ENCODE data around the gene HDAC9. TPM values are rescaled to one million over a fixed set of nuclear protein-coding genes. Genes with fewer than 3 reads are reported as not detected.

The HDAC9 gene
- total RNA-seq, 1 experiment from 2014 or later, result 2.5 TPM

DNA sequence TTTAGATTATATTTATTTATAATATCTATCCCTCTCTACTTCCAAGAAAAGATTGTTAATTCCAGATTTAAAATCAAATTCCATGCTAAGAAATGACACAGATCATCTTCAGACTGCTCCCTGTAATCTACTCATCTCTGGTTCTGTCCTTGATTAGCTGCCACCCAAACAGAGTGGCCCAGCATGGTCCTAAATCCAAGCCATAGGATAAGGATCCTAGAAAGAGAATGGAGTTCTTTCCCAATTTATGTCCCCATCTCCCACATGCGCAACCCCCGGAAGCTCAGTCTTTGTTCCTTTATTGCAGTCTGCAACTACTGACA, 23.4 kb upstream of the HDAC9 start:
- H3K27me3 ChIP-seq, result no peaks in the 10 kb centered on the region
- DNase-seq, result no peak
- H3K9me3 ChIP-seq (replicated peaks), result no peaks in the 10 kb centered on the region
- no peaks in the 10 kb centered on the region for H3K36me3 ChIP-seq
- 0 out of 2 replicates have a peak, but pooled peaks cover 3% of the 10 kb centered on the region for H3K4me1 ChIP-seq
- no peak overlapping the region for H3K4me3 ChIP-seq
- no peak overlapping the region for H3K27ac ChIP-seq

DNA sequence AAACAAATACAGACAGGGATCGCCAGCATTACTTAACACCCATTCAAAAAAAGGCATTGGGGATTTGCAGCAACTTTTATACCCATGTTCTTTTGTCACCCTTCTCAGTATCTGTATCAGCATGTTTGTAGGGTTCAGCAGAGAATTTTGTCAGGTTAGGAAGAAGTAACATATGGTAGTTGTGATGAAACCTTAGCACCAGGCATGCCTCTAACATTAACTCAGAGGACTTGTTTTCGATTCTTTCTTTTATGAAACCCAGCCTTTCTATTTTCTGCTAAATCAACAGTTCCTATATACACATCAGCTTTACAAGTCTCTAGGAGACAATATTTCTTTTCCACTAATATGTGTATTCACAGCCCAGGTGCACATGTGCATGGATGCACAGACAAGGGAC, 22.4 kb upstream of the HDAC9 start:
- Histone ChIP-seq H3K9me3 (replicated peaks) (no peaks in the 10 kb centered on the region), H3K27ac (no peak overlapping the region), H3K27me3 (no peaks in the 10 kb centered on the region), H3K36me3 (no peaks in the 10 kb centered on the region), H3K4me1 (0 out of 2 replicates have a peak, but pooled peaks cover 3% of the 10 kb centered on the region), H3K4me3 (no peak overlapping the region)
- no peak for DNase-seq

DNA sequence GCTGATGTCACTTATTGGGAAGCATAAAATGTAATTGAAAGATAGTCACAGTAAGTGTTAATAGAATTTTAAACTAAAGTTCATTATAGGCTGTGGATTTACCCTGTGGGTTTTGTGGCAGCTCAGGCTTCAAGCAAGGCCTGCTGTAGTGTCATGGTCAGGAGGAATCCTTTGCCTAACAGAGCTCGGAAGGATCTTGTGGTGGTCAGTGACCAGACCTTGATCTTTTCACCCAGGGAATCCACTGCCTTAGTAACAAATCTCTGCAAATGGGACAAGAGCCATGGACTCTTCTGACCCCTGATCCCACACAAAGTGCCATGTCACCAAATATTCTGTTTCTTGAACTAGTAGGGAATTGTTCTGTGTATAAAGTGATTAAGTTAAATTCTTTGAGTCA, 20.6 kb upstream of the HDAC9 start:
- Histone ChIP-seq H3K4me1 (0 out of 2 replicates have a peak, but pooled peaks cover 3% of the 10 kb centered on the region), H3K27ac (no peak overlapping the region), H3K27me3 (no peaks in the 10 kb centered on the region), H3K36me3 (no peaks in the 10 kb centered on the region), H3K9me3 (replicated peaks) (no peaks in the 10 kb centered on the region), H3K4me3 (no peak overlapping the region)
- DNase-seq, result no peak

DNA sequence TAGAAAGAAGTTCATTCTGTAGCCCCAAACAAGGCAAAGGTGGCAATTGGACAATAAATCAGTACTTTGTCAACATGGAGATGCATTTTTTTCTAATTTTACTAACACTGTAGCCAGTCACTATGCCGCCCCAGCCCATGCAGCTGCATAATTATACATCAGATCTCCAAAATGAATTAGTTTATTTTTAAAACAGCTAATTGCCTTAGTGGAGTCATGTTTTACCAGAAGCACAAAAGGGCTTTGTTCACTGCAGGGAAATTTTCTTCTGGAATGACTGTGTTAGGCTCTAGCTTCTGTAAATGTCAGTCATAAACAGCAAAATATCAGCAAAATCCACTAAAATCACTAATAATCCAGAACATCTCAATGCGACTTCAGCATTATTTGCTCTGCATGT, 20.1 kb upstream of the HDAC9 start:
- Histone ChIP-seq H3K4me1 (0 out of 2 replicates have a peak, but pooled peaks cover 3% of the 10 kb centered on the region), H3K36me3 (no peaks in the 10 kb centered on the region), H3K4me3 (no peak overlapping the region), H3K27me3 (no peaks in the 10 kb centered on the region), H3K9me3 (replicated peaks) (no peaks in the 10 kb centered on the region), H3K27ac (no peak overlapping the region)
- no peak for DNase-seq

DNA sequence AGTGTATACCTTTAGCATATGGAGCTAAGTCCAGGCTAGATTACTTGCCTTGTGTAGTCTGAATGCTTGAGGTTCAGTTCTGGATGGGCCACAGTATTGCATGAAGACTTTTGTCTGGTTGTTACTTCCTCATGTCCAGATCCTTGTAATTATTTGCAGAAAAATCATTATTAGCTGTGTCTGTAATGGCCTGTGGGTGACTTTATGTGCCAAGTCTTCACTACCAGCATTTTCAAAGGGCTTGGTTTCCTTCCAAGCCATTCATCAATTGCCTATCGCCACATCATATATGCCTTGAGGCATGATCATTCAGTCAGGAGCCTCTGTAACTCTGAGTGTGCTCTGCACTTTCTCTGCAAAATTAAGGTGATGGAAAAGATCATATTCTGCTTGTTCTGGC, 13.8 kb upstream of the HDAC9 start:
- no peak for DNase-seq
- H3K9me3 ChIP-seq (replicated peaks), result no peaks in the 10 kb centered on the region
- no peak overlapping the region for H3K4me3 ChIP-seq
- no peaks in the 10 kb centered on the region for H3K4me1 ChIP-seq
- no peaks in the 10 kb centered on the region for H3K36me3 ChIP-seq
- no peaks in the 10 kb centered on the region for H3K27me3 ChIP-seq
- no peak overlapping the region for H3K27ac ChIP-seq

DNA sequence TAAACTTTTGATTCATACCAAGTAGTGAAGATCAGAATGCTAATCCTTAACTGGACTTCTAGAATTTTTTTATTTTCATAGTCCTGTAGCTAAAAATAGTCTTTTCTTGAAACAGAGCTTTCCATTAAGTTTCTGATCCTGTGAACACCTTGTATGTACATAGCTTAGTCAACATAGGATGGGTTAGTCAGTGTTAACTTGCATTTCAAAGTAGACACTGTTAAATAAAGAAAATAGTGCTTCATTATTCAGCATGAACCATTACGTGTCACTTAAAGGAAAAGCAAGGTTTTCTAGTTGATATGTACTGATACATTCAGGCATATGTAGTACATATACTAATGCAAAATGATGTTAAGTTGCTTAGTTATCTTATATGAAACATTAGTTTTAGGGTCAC, 7.5 kb upstream of the HDAC9 start:
- no peak overlapping the region for H3K4me3 ChIP-seq
- H3K4me1 ChIP-seq, result no peaks in the 10 kb centered on the region
- no peaks in the 10 kb centered on the region for H3K9me3 ChIP-seq (replicated peaks)
- H3K27ac ChIP-seq, result no peak overlapping the region
- H3K27me3 ChIP-seq, result no peaks in the 10 kb centered on the region
- no peaks in the 10 kb centered on the region for H3K36me3 ChIP-seq
- DNase-seq, result no peak

DNA sequence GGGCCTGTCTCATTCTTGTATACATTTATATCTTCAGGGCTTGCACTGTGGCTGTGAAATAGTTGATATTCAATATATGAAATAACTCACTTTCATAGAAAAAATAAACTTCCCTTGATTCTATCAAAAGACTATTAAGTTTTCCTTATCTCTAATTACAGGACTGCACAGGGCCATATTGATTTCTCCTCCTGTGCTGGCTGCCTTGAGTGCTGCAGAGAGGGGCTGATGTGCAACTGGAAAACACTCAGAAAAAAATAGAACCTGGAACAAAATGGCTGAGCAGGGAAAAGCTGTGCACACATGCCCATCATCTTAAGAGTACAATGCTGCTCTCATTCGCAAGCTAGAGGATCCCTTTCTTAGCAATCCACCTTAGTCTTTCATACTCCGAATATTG, 5.9 kb upstream of the HDAC9 start:
- Histone ChIP-seq H3K4me3 (no peak overlapping the region), H3K27ac (no peak overlapping the region), H3K27me3 (no peaks in the 10 kb centered on the region), H3K9me3 (replicated peaks) (no peaks in the 10 kb centered on the region), H3K4me1 (peaks cover 2% of the 10 kb centered on the region; the same call in 1 of the 2 replicates), H3K36me3 (no peaks in the 10 kb centered on the region)
- no peak for DNase-seq

DNA sequence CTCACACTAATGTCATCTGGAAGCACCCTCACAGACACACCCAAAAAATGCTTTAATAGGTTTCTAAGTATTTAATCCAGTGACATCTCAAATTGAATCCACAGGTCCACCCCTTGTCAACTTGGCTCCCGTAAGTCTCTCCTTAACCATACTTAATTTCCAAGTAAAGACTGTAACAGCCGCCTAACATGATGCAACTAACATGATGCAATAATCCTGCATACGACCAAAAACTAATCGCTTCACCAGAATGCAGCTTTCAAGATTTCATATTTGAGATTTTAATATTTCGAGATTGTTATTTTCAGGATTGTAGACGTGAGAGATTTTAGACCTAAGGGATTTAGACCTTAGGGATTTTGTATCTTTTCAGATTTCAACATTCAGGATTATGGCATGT, 3.7 kb upstream of the HDAC9 start:
- DNase-seq, result no peak
- H3K27ac ChIP-seq, result no peak overlapping the region
- no peak overlapping the region for H3K4me3 ChIP-seq
- peaks cover 5% of the 10 kb centered on the region; the same call in 1 of the 2 replicates for H3K4me1 ChIP-seq
- no peaks in the 10 kb centered on the region for H3K9me3 ChIP-seq (replicated peaks)
- H3K27me3 ChIP-seq, result no peaks in the 10 kb centered on the region
- no peaks in the 10 kb centered on the region for H3K36me3 ChIP-seq

DNA sequence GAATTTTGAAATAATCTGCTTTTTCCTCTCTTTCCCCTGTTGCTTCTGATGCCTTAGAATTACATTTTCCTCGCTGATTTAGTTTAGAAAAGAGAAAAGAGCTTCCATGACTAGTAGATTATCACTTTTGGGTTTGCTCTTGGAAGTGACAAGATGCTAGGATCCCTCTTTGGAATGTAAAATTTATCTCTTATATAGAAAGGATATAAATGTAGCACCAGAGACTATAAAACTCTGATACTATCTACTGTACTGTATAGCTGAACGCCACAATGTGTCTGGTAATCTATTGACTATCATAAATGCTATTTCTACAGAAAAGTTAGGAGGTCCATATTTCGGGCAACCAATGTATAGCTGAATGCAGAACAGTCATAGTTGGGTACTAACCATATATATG, 1.1 kb upstream of the HDAC9 start:
- Histone ChIP-seq H3K9me3 (replicated peaks) (no peaks in the 10 kb centered on the region), H3K4me3 (no peak overlapping the region), H3K27ac (no peak overlapping the region), H3K4me1 (peaks cover 5% of the 10 kb centered on the region; the same call in 1 of the 2 replicates), H3K27me3 (no peaks in the 10 kb centered on the region), H3K36me3 (no peaks in the 10 kb centered on the region)
- no peak for DNase-seq

DNA sequence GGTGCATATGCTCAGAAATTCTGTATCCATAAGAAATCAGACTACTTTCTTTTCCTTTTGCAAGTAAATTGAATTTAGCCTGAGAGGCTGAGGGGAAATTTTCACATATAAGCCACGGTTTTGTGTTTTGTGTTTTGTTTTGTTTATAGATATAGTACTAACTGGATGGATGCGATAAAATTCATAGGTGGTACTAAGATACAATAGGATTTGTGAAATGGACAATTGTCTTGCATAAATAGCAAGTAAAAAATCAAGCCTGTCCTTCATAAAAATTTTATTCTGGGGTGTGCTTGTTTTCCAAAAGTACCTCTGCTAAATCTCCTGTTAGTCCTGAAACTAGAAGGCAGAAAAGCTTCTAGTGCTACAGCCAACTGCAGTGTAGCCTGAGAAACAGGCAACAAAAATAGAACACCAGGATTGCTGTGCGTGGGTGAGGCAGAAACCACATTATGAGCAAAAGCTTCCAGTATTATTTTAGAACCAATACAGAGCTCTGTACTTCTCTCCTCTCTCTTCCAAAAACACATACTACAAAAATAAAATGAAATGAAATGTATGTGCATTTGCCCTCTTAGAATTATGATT, 634 bp upstream of the HDAC9 start:
- Histone ChIP-seq H3K27me3 (no peaks in the 10 kb centered on the region), H3K4me3 (peak overlapping the region; percentile 51), H3K36me3 (no peaks in the 10 kb centered on the region), H3K9me3 (replicated peaks) (no peaks in the 10 kb centered on the region), H3K4me1 (peaks cover 5% of the 10 kb centered on the region; the same call in 1 of the 2 replicates), H3K27ac (peak overlapping the region; percentile 50)
- DNase-seq, result peak; percentile 13 to 47

DNA sequence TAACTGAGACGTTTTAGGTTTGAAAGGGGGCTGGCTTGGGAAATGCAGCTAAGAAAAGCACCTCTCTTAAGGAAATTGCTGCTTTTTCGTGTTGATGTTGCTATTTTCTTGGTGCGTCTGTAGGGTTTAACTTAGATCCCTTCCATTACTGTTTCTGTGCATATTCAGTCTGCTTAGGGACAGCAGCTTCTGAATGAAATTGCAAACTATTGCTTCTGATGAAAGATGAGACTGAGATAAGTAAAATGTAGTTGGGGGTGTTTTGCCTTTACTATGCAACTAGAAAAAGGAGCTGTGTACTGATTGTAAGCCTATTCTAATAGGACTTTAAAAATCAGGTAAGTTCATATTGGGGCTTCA, 772 bp downstream of the HDAC9 start:
- Histone ChIP-seq H3K4me1 (peaks cover 5% of the 10 kb centered on the region; the same call in 1 of the 2 replicates), H3K4me3 (peak overlapping the region; percentile 51), H3K27ac (no peak overlapping the region), H3K36me3 (no peaks in the 10 kb centered on the region), H3K27me3 (no peaks in the 10 kb centered on the region), H3K9me3 (replicated peaks) (no peaks in the 10 kb centered on the region)
- DNase-seq, result no peak

DNA sequence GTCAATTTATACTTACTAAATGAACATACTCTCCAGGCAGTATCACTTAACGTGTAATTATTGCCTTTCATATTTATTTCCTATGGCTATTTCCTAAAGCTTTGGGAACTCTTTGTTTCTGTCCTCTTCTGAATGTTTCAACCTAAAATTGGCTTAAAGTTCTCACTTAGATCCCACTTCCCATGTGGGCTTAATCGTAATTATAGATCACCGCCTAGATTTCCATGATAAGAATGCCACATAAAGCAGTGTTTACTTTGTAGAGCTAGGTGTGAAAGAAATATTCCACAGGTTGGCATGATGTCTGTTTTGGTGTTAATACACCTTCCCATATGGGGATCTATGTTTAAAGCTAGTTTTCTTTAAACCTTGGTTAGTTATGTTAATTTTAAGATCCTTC, 1.5 kb downstream of the HDAC9 start:
- no peaks in the 10 kb centered on the region for H3K27me3 ChIP-seq
- H3K4me1 ChIP-seq, result peaks cover 5% of the 10 kb centered on the region; the same call in 1 of the 2 replicates
- H3K9me3 ChIP-seq (replicated peaks), result no peaks in the 10 kb centered on the region
- no peak for DNase-seq
- H3K4me3 ChIP-seq, result no peak overlapping the region
- no peak overlapping the region for H3K27ac ChIP-seq
- H3K36me3 ChIP-seq, result no peaks in the 10 kb centered on the region

DNA sequence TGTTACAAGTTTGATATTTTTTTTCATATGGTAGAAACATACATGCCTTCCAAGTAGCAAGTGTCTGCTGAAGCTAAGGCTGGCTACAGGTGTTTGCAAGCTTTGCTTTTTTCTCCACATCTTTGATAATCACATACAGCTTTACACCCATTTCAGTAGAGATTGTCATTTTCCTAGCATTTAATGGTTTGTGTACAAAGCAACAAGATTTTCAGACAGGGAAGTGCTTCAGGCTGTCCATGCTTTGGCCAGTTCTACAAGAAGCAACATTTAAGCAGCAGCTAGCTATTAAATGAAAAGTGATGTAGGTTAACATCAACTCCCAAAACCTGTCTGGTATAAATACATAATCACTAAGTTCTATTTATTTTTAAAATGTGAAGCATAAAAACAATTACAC, 2.3 kb downstream of the HDAC9 start:
- no peak overlapping the region for H3K27ac ChIP-seq
- H3K4me3 ChIP-seq, result no peak overlapping the region
- peaks cover 5% of the 10 kb centered on the region; the same call in 1 of the 2 replicates for H3K4me1 ChIP-seq
- H3K36me3 ChIP-seq, result no peaks in the 10 kb centered on the region
- no peaks in the 10 kb centered on the region for H3K27me3 ChIP-seq
- DNase-seq, result no peak
- H3K9me3 ChIP-seq (replicated peaks), result no peaks in the 10 kb centered on the region

DNA sequence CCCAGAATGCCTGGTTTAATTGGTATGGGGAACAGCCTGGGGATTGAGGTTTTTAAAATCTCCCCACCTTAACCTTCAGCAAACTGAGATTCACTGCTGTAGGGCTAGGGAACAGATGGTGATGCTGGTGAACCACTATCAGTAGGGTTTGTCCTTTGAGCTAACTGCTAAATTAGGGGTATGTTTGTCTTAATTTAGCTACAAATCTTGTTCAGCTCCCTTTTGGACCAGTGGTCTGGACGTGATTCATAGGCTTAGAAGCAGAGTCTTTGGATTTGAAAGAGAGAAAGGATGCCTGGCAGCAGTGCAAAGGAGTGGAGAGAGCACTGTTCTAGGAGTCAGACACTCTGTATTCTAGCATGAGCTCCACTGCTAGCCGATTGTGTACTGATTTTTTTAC, 2.8 kb downstream of the HDAC9 start:
- Histone ChIP-seq H3K36me3 (no peaks in the 10 kb centered on the region), H3K4me3 (no peak overlapping the region), H3K27ac (no peak overlapping the region), H3K4me1 (peaks cover 5% of the 10 kb centered on the region; the same call in 1 of the 2 replicates), H3K9me3 (replicated peaks) (no peaks in the 10 kb centered on the region), H3K27me3 (no peaks in the 10 kb centered on the region)
- no peak for DNase-seq

DNA sequence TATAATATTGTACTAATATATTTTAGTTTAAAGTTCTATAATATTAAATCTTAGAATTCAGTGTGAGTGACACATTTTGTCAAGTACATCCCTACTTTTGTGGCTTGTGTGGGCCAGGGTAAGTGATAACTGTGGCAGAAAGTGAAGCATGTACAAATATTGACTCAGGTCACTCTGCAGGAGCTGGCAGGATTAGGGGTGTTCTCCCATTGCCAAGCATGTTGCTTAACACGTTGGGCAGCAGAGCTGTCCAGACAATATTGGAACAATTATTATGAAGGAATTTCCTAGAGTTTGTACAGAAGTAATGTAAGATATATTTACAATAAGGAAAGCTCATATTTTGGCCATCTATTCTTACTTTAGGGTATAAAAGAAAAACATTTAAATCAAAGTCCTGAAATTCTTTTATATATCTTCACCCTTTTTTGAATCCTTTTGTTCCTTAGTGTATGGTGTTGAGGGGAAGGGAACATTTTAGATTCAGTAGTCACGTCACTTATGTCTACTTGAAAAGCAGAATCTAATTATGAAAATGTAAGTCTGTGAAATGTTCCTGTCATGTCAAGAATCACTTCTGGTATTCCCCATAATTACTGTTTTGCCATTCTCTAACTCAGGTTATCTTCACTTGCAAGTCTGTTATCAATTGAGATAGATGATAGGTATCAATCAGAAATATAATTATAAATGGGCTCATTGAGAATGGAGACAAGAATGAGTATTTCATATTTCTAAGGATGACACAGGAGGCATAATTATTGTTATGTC, 4.0 kb downstream of the HDAC9 start:
- H3K4me3 ChIP-seq, result no peak overlapping the region
- no peaks in the 10 kb centered on the region for H3K27me3 ChIP-seq
- no peak overlapping the region for H3K27ac ChIP-seq
- no peaks in the 10 kb centered on the region for H3K9me3 ChIP-seq (replicated peaks)
- H3K4me1 ChIP-seq, result peaks cover 3% of the 10 kb centered on the region; the same call in 1 of the 2 replicates
- DNase-seq, result no peak
- H3K36me3 ChIP-seq, result no peaks in the 10 kb centered on the region

Measured in SJCRH30 (cell line).